H1 (cell line): ENCODE results near the gene STAG1. TPM values are rescaled to one million over a fixed set of nuclear protein-coding genes. Genes with fewer than 3 reads are reported as not detected.

Experiments
- CTCF ChIA-PET: fragments of 300-600 bp; sonication (Branson Sonifier 250); formaldehyde crosslinking; loops from one replicate; lab custom pipeline; 2021; ENCODE audit not compliant: partially characterized antibody; lab: Charles Lee
- POLR2A ChIA-PET: fragments of 300-600 bp; sonication (Branson Sonifier 250); formaldehyde crosslinking; loops from one replicate; lab custom pipeline; 2021; ENCODE audit warnings: inconsistent platforms; ENCODE audit not compliant: partially characterized antibody; lab: Charles Lee
- DNase-seq, 2 experiments: peaks; one replicate each; pipeline versions ENCODE4 v3.0.0 to v3.0.0-alpha.2; 2010 to 2022; ENCODE audit warnings: low spot score in 2 of 2, low read depth in 1 of 2, mixed read lengths in 1 of 2
- FAIRE-seq: peaks from 2 replicates; lab custom pipeline; 2011; peaks lifted over from hg19 to GRCh38; lab: Jason Lieb, UNC
- H2AFZ ChIP-seq: 2 replicates; pipeline ENCODE4 v1.8.1; 2012; ENCODE audit warnings: low read length, inconsistent platforms
- H2AK5ac ChIP-seq: 2 replicates; pipeline ENCODE4 v1.6.1; 2013; ENCODE audit warnings: low read depth, low read length
- H2BK120ac ChIP-seq: replicated peaks from 2 replicates; pipeline ENCODE3; 2013; ENCODE audit warnings: low read depth, low read length, inconsistent platforms
- H2BK12ac ChIP-seq: 2 replicates; pipeline ENCODE4 v1.6.1; 2013; ENCODE audit warnings: low read depth, low read length
- H2BK15ac ChIP-seq: 2 replicates; pipeline ENCODE4 v1.6.1; 2013; ENCODE audit warnings: low read length
- H2BK20ac ChIP-seq: 2 replicates; pipeline ENCODE4 v1.6.1; 2013; ENCODE audit warnings: low read length
- H2BK5ac ChIP-seq: 2 replicates; pipeline ENCODE4 v1.6.1; 2013; ENCODE audit warnings: low read depth, low read length
- H3K14ac ChIP-seq: 2 replicates; pipeline ENCODE4 v1.6.1; 2013; ENCODE audit warnings: inconsistent platforms; ENCODE audit not compliant: insufficient read length
- H3K18ac ChIP-seq: 2 replicates; pipeline ENCODE4 v1.6.1; 2013; ENCODE audit warnings: low read length; ENCODE audit errors: extremely low read depth
- H3K23ac ChIP-seq: 2 replicates; pipeline ENCODE4 v1.6.1; 2013; ENCODE audit warnings: inconsistent platforms; ENCODE audit not compliant: insufficient read length
- H3K23me2 ChIP-seq: 2 replicates; pipeline ENCODE4 v1.6.1; 2013; ENCODE audit warnings: low read depth, low read length
- H3K27ac ChIP-seq: 2 replicates; pipeline ENCODE4 v1.6.1; 2011; ENCODE audit warnings: low read depth, low read length, inconsistent platforms
- H3K27me3 ChIP-seq, 4 experiments: replicated peaks in 1 of 4; 1 replicate in 1 of 4; 2 replicates in 3 of 4; pipeline versions ENCODE4 v1.6.1 to v1.8.1; 2011 to 2013; ENCODE audit warnings: low read length in 3 of 4, mild to moderate bottlenecking in 3 of 4, inconsistent platforms in 2 of 4, mixed read lengths in 2 of 4, moderate library complexity in 1 of 4; ENCODE audit not compliant: control insufficient read depth in 3 of 4, insufficient read depth in 3 of 4; ENCODE audit errors: extremely low read depth in 1 of 4
- H3K36me3 ChIP-seq, 4 experiments: 2 replicates each; pipeline versions ENCODE4 v1.6.1 to v1.8.1; 2011 to 2013; ENCODE audit warnings: mild to moderate bottlenecking in 4 of 4, low read length in 3 of 4, moderate library complexity in 2 of 4, control low read depth in 1 of 4, inconsistent platforms in 1 of 4; ENCODE audit not compliant: insufficient read depth in 4 of 4, control insufficient read depth in 2 of 4
- H3K4ac ChIP-seq: replicated peaks from 2 replicates; pipeline ENCODE3; 2013; ENCODE audit warnings: low read length, low read depth, mixed read lengths, inconsistent platforms; ENCODE audit not compliant: insufficient read length
- H3K4me1 ChIP-seq, 4 experiments: replicated peaks in 1 of 4; 1 replicate in 1 of 4; 2 replicates in 3 of 4; pipeline versions ENCODE4 v1.6.1 to v1.8.1; 2011 to 2013; ENCODE audit warnings: low read length in 3 of 4, inconsistent platforms in 2 of 4, mixed read lengths in 1 of 4; ENCODE audit not compliant: insufficient read depth in 4 of 4, control insufficient read depth in 3 of 4
- H3K4me2 ChIP-seq, 2 experiments: 2 replicates each; pipeline versions ENCODE4 v1.6.1 to v1.8.1; 2011 to 2013; ENCODE audit warnings: low read depth in 2 of 2, low read length in 2 of 2, control low read depth in 1 of 2, inconsistent platforms in 1 of 2, mild to moderate bottlenecking in 1 of 2; ENCODE audit not compliant: insufficient read depth in 1 of 2
- H3K4me3 ChIP-seq, 4 experiments: fragments of 200-600, 300-600 bp in 1 of 4; sonication (generic), shearing (Covaris generic), sonication (Bioruptor Twin) in 1 of 4; 2 replicates each; pipeline versions ENCODE4 v1.5.1 to v1.8.1; 2011 to 2016; ENCODE audit warnings: low read length in 4 of 4, low read depth in 3 of 4, control low read depth in 2 of 4, inconsistent platforms in 2 of 4, mild to moderate bottlenecking in 2 of 4, mixed read lengths in 1 of 4, moderate library complexity in 1 of 4; ENCODE audit not compliant: insufficient read depth in 2 of 4; ENCODE audit errors: extremely low read depth in 1 of 4
- H3K56ac ChIP-seq: replicated peaks from 2 replicates; pipeline ENCODE3; 2013; ENCODE audit warnings: low read depth, mild to moderate bottlenecking, mixed read lengths, low read length, inconsistent platforms; ENCODE audit not compliant: insufficient read length
- H3K79me1 ChIP-seq: 2 replicates; pipeline ENCODE4 v1.6.1; 2013; ENCODE audit warnings: low read depth, low read length, control low read depth
- H3K79me2 ChIP-seq, 2 experiments: 2 replicates each; pipeline versions ENCODE4 v1.6.1 to v1.8.1; 2012 to 2013; ENCODE audit warnings: low read length in 2 of 2, mild to moderate bottlenecking in 2 of 2, inconsistent platforms in 1 of 2; ENCODE audit not compliant: insufficient read depth in 2 of 2, control insufficient read depth in 1 of 2
- H3K9ac ChIP-seq, 4 experiments: replicated peaks in 1 of 4; 1 replicate in 1 of 4; 2 replicates in 3 of 4; pipeline versions ENCODE4 v1.6.1 to v1.8.1; 2011 to 2013; ENCODE audit warnings: low read depth in 3 of 4, low read length in 3 of 4, control low read depth in 2 of 4, mild to moderate bottlenecking in 2 of 4, moderate library complexity in 2 of 4, inconsistent platforms in 1 of 4; ENCODE audit errors: extremely low read depth in 1 of 4
- H3K9me3 ChIP-seq, 2 experiments: 2 replicates each; pipeline versions ENCODE4 v1.6.1 to v1.8.1; 2012 to 2013; ENCODE audit warnings: mild to moderate bottlenecking in 2 of 2, moderate library complexity in 2 of 2, control low read depth in 1 of 2, inconsistent platforms in 1 of 2, low read depth in 1 of 2, low read length in 1 of 2, mixed read lengths in 1 of 2; ENCODE audit not compliant: insufficient read depth in 2 of 2
- H4K20me1 ChIP-seq, 2 experiments: replicated peaks in 1 of 2; 2 replicates each; pipeline versions ENCODE3 to v1.8.1; 2011 to 2013; ENCODE audit warnings: inconsistent platforms in 2 of 2, low read length in 2 of 2, mild to moderate bottlenecking in 1 of 2; ENCODE audit not compliant: insufficient read depth in 2 of 2, control insufficient read depth in 1 of 2
- H4K5ac ChIP-seq: 2 replicates; pipeline ENCODE4 v1.6.1; 2013; ENCODE audit warnings: low read length, low read depth, mixed read lengths, inconsistent platforms; ENCODE audit not compliant: insufficient read length
- H4K8ac ChIP-seq: 2 replicates; pipeline ENCODE4 v1.8.0; 2013; ENCODE audit warnings: mild to moderate bottlenecking, moderate library complexity, low read length, inconsistent platforms; ENCODE audit not compliant: insufficient read depth; ENCODE audit errors: extremely low read depth
- H4K91ac ChIP-seq: replicated peaks from 2 replicates; pipeline ENCODE3; 2013; ENCODE audit warnings: low read length, mixed read lengths, inconsistent platforms; ENCODE audit not compliant: insufficient read length
- BACH1 ChIP-seq: IDR thresholded peaks from 2 replicates; pipeline ENCODE4 v1.6.1; 2012; ENCODE audit warnings: low read length, improper control_type of control experiment
- KDM4A ChIP-seq: IDR thresholded peaks from one replicate; pipeline ENCODE4 v1.7.1; 2012; ENCODE audit warnings: low read depth, mild to moderate bottlenecking, moderate library complexity, low read length, inconsistent platforms; ENCODE audit not compliant: severe bottlenecking
- POLR2A ChIP-seq, 2 experiments: IDR thresholded peaks; 1 replicate in 1 of 2; 2 replicates in 1 of 2; pipeline ENCODE4 v1.6.1; 2011; ENCODE audit warnings: low read depth in 2 of 2, low read length in 2 of 2, mild to moderate bottlenecking in 2 of 2; ENCODE audit errors: control extremely low read depth in 1 of 2
- SIRT6 ChIP-seq: IDR thresholded peaks from one replicate; pipeline ENCODE4 v1.7.1; 2012; ENCODE audit warnings: low read length, inconsistent platforms
- whole genome bisulfite sequencing, 2 experiments: shearing (Covaris generic) in 1 of 2; methylation state at CpG; one replicate each; pipeline versions ENCODE4 v1.1.6 to v1.1.7; 2013 to 2015; ENCODE audit warnings: low lambda C conversion rate in 2 of 2, mixed read lengths in 2 of 2, inconsistent platforms in 1 of 2, low coverage in 1 of 2, missing lambda C conversion rate in 1 of 2; ENCODE audit not compliant: insufficient replicate concordance in 2 of 2, insufficient coverage in 1 of 2, insufficient read length in 1 of 2; ENCODE audit errors: extremely low coverage in 1 of 2, missing lambda C conversion rate in 1 of 2; 5-methylcytosine and 5-hydroxymethylcytosine counted together
- polyA plus RNA-seq, 7 experiments: library from polyadenylated mRNA; depleted of rRNA in 3 of 7; stranded (reverse) in 5 of 7; unstranded in 2 of 7; fragments of >200 nt in 5 of 7; fragments of 200-250 nt in 2 of 7; gene quantifications; 1 replicate in 5 of 7; 2 replicates in 1 of 7; 4 replicates in 1 of 7; pipeline versions ENCODE4 v1.2.1 to v1.2.3, GENCODE V29; 2011 to 2013; ENCODE audit warnings: missing spikeins in 2 of 7, mixed read lengths in 2 of 7
- total RNA-seq: library from RNA; stranded (reverse); fragmentation: NEBNext Ultra II Directional; extraction: Animal tissue kit (Norgen Biotek cat#: 25700); gene quantifications from 2 replicates; pipeline ENCODE4 v1.2.1, GENCODE V29; 2021

The STAG1 gene
- total and polyA plus RNA-seq, 2 of the 8 experiments (the other 6 are each of a cell fraction or from before 2014, with no cell fraction given) = 4.6 to 23.4 TPM

GRCh38 chr3:136490646-136491405 lies 261.4 kb downstream of the STAG1 start:
- DNase-seq = no peak
- Histone ChIP-seq H3K27me3 (no peaks in the 10 kb centered on the region), H2BK20ac (no peak overlapping the region), H4K91ac (no peak overlapping the region), H3K4me3 (no peak overlapping the region), H2AFZ (no peak overlapping the region), H2BK12ac (no peak overlapping the region), H4K8ac (no peak overlapping the region), H3K56ac (no peak overlapping the region), H3K14ac (no peak overlapping the region), H3K36me3 (no peaks in the 10 kb centered on the region; a peak in 2 of 8 replicates), H4K5ac (no peak overlapping the region), H3K18ac (no peak overlapping the region), H2BK120ac (no peak overlapping the region), H3K4ac (no peak overlapping the region), H2BK15ac (no peak overlapping the region), H3K79me1 (no peaks in the 10 kb centered on the region), H3K4me2 (no peak overlapping the region), H2AK5ac (no peak overlapping the region), H3K27ac (no peak overlapping the region), H2BK5ac (no peak overlapping the region), H3K4me1 (no peaks in the 10 kb centered on the region), H3K23me2 (no peaks in the 10 kb centered on the region), H4K20me1 (no peaks in the 10 kb centered on the region), H3K23ac (no peak overlapping the region), H3K79me2 (no peaks in the 10 kb centered on the region), H3K9me3 (peaks cover 3 to 4% of the 10 kb centered on the region in 2 experiments; a peak in 2 of 4 replicates), H3K9ac (no peak overlapping the region)
- no peak for FAIRE-seq
- 97% methylated on average over 4 of the region's 4 CpGs; no CpG with 5 or more reads in 1 of the 2 experiments for WGBS, 2 experiments
- POLR2A ChIA-PET = no interaction called here
- TF ChIP-seq BACH1 = no peak
- TF ChIP-seq SIRT6 = no peak
- no peak for TF ChIP-seq POLR2A (IDR thresholded peaks at IDR 0.05; ENCODE audit: control extremely low read depth in 1 of 2, low read depth in 2 of 2, low read length in 2 of 2)
- no peak for TF ChIP-seq KDM4A
- CTCF ChIA-PET = interaction anchor here (0.6 kb wide), 2 partner anchors 44 to 321 kb away, joined by 3 to 4 read pairs; no protein-coding TSS in a partner anchor
